Fibroblast of the conjunctiva (primary cell): ENCODE data around the gene GAB1.

Experiments used
- DNase-seq: peaks from one replicate; pipeline ENCODE4 v3.0.0-alpha.2; 2010; ENCODE audit warnings: low read depth

GAB1 gene

GRCh38 chr4:143358923-143359643, 22.4 kb downstream of the GAB1 start:
- DNase-seq = no peak

- no peak for DNase-seq
Measured at GRCh38 chr4:143359644-143360193, 23.0 kb downstream of the GAB1 start.

GRCh38 chr4:143360838-143361625, 24.4 kb downstream of the GAB1 start:
- no peak for DNase-seq

- no peak for DNase-seq
Measured at GRCh38 chr4:143362349-143363046, 25.8 kb downstream of the GAB1 start.

- no peak for DNase-seq
Measured at GRCh38 chr4:143363332-143363731, 26.7 kb downstream of the GAB1 start.

- no peak for DNase-seq
Measured at GRCh38 chr4:143364063-143364462, 27.4 kb downstream of the GAB1 start.

GRCh38 chr4:143367863-143368262, 31.2 kb downstream of the GAB1 start:
- DNase-seq = no peak

- no peak for DNase-seq
Measured at GRCh38 chr4:143369552-143369951, 32.9 kb downstream of the GAB1 start.

- no peak for DNase-seq
Measured at GRCh38 chr4:143372093-143372915, 35.6 kb downstream of the GAB1 start.

GRCh38 chr4:143374255-143374654, 37.6 kb downstream of the GAB1 start:
- DNase-seq = no peak

- DNase-seq = no peak
Measured at GRCh38 chr4:143374771-143375170, 38.1 kb downstream of the GAB1 start.

- DNase-seq = no peak
Measured at GRCh38 chr4:143375326-143376073, 38.8 kb downstream of the GAB1 start.

GRCh38 chr4:143377611-143378099, 41.0 kb downstream of the GAB1 start:
- DNase-seq = no peak

GRCh38 chr4:143380629-143381028, 44.0 kb downstream of the GAB1 start:
- no peak for DNase-seq

GRCh38 chr4:143381189-143382118, 44.8 kb downstream of the GAB1 start:
- DNase-seq = no peak

GRCh38 chr4:143382596-143382995, 45.9 kb downstream of the GAB1 start:
- no peak for DNase-seq

- no peak for DNase-seq
Measured at GRCh38 chr4:143383005-143383574, 46.4 kb downstream of the GAB1 start.

- DNase-seq = no peak
Measured at GRCh38 chr4:143384381-143384994, 47.8 kb downstream of the GAB1 start.

GRCh38 chr4:143386812-143387211, 50.1 kb downstream of the GAB1 start:
- DNase-seq = no peak
